T-helper 17 cell (primary cell): Measurements from ENCODE around the gene DAGLB. TPM values are rescaled to one million over a fixed set of nuclear protein-coding genes. Genes with fewer than 3 reads are reported as not detected.

Experiments
- ATAC-seq: fragments of 150-1000 bp; cut with Tn5 transposase; 2 replicates; pipeline ENCODE4 v1.10.0; 2021; ENCODE audit warnings: mild to moderate bottlenecking, moderate library complexity
- DNase-seq, 3 donors: peaks; one replicate each; pipeline versions ENCODE4 v3.0.0 to v3.0.0-alpha.2; 2020 to 2021
- H3K9me3 ChIP-seq: one replicate; pipeline ENCODE4 v1.7.0; 2013; ENCODE audit warnings: low read length, mild to moderate bottlenecking; ENCODE audit not compliant: control insufficient read depth, poor library complexity, severe bottlenecking
- H3K27ac Mint-ChIP-seq: one replicate; pipeline ENCODE4 v1.8.0; 2022; ENCODE audit warnings: mild to moderate bottlenecking, moderate library complexity, mixed read lengths
- H3K27me3 Mint-ChIP-seq: one replicate; pipeline ENCODE4 v1.8.0; 2022; ENCODE audit warnings: mixed read lengths
- H3K36me3 Mint-ChIP-seq: one replicate; pipeline ENCODE4 v1.8.0; 2022; ENCODE audit warnings: low read depth, mixed read lengths
- H3K4me1 Mint-ChIP-seq: one replicate; pipeline ENCODE4 v1.8.0; 2022; ENCODE audit warnings: mild to moderate bottlenecking, mixed read lengths
- H3K4me3 Mint-ChIP-seq: one replicate; pipeline ENCODE4 v1.8.0; 2022; ENCODE audit warnings: mild to moderate bottlenecking, moderate library complexity, mixed read lengths
- total RNA-seq, 4 donors: library from RNA in 2 of 4; stranded (reverse) in 2 of 4; gene quantifications; one replicate each; pipeline ENCODE4 v1.2.3 and lab custom pipeline; 2022 to 2026

Gene DAGLB
- total RNA-seq, 2 donors from 2014 or later = 19.6 to 26.8 TPM

DNA sequence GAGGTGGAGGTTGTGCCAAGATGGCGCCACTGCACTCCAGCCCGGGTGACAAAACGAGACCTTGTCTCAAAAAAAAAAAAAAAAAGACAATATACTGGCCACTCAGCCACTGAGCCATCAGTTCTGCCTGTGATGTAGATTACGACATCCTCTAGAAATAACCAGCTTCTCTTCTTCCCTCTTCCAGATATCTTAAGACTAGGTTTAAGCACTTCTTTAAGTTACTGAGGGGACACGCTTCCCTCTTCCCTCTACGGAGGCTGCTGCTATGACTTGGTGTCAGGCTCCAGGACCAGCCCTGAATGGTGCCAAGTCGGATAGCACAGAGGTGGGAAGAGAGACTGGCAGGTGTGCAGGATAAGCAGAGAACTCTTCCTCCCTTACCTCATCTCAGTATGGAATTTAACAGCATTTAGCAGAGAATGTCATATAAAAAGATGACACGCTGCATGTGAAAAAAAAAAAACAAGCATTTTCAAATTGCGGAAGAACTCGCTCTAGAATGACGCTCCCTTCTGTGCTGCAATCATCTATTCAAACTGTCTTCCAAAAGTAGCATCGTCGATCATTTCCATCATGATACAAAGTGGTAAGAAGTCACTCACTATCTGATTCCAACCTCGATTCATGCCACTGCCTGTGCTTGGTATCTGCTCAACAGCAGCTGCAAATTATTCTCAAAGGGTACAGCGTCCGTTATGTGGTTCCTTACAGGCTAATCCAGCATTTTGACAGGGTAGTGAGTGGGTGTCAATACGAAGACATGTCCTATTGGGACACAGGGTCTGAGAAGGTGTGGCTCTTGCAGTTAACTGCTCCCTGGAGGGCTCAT lies 13.8 kb downstream of the DAGLB start:
- DNase-seq (no peak), ATAC-seq (no peak)
- peaks cover 2% of the 10 kb centered on the region for H3K36me3 Mint-ChIP-seq

DNA sequence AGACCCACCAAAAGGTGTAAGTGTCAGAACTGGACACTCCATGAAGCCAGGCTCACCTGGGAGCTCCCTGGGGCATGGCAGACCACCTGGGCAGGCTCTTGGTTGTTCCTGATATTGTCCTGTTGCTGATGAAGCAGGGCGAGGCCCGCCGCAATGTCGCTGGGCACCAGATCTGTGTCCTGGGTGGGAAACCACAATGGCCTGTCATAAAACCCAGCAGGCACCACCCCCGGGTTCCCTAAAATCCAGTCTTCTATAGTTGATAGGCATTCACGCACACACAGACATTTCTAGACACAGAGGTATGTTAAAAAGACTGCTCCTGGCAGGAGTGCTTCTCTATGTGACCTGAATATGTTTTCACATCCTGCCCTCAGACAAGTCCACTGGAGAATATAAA lies 15.0 kb downstream of the DAGLB start:
- H3K36me3 Mint-ChIP-seq = peaks cover 2% of the 10 kb centered on the region
- DNase-seq = no peak
- H3K4me3 Mint-ChIP-seq = no peak overlapping the region
- H3K4me1 Mint-ChIP-seq = peaks cover 12% of the 10 kb centered on the region
- no peaks in the 10 kb centered on the region for H3K27me3 Mint-ChIP-seq
- H3K27ac Mint-ChIP-seq = no peak overlapping the region
- H3K9me3 ChIP-seq = no peaks in the 10 kb centered on the region
- no peak for ATAC-seq

More for the DNA sequence above, 13.8 kb downstream of the DAGLB start:
- H3K4me3 Mint-ChIP-seq = peak overlapping the region; percentile 39
- no peaks in the 10 kb centered on the region for H3K27me3 Mint-ChIP-seq
- H3K9me3 ChIP-seq = no peaks in the 10 kb centered on the region
- peaks cover 18% of the 10 kb centered on the region for H3K4me1 Mint-ChIP-seq
- H3K27ac Mint-ChIP-seq = no peak overlapping the region

DNA sequence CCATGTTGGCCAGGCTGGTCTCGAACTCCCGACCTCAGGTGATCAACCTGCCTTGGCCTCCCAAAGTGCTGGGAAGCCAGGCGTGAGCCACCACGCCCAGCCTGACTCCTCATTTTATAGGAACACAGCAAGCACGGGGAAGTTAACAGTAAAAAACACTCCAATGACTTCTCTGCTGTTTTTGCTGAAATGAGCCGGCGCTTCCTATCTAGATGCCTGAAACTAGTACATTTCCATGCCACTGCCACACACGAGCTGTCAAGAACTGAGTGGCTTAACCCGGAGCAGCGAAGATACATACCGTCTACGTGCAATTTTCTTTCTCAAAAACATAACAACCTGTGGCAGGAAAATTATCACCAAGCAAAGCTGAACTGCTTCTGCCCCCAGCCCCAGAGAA lies 16.8 kb downstream of the DAGLB start:
- H3K9me3 ChIP-seq = no peaks in the 10 kb centered on the region
- Mint-ChIP-seq H3K27me3 (no peaks in the 10 kb centered on the region), H3K4me3 (no peak overlapping the region), H3K4me1 (peaks cover 4% of the 10 kb centered on the region), H3K27ac (no peak overlapping the region), H3K36me3 (peaks cover 2% of the 10 kb centered on the region)
- DNase-seq = no peak
- ATAC-seq = no peak

DNA sequence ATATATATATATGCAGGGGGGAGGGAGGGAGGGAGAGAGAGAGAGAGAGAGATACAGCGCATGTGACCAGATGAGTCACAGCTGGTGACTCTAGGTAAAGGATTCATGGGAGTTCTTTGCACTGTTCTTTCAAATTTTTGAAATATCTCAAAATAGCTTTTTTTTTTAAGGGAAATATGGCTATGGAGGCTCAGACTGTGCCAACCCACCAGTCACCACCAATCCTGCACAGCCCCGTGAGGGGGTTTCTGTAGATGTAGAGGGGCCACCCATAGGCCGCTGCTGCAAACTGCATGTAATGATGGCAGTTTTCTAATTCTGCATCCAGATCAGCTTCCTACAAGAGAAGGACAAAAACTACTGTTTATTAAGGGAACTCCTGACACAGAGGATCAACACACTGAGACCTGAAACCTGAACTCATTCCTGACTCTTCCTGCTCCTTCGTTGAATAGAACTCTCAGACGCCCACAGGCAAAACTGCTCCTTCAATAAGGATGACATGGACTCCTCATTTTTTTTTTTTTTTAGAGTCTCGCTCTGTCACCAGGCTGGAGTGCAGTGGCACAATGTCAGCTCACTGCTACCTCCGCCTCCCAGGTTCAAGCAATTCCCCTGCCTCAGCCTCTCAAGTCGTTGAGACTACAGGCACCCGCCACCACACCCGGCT lies 17.3 kb downstream of the DAGLB start:
- H3K27ac Mint-ChIP-seq = no peak overlapping the region
- peaks cover 2% of the 10 kb centered on the region for H3K36me3 Mint-ChIP-seq
- no peaks in the 10 kb centered on the region for H3K27me3 Mint-ChIP-seq
- H3K9me3 ChIP-seq = no peaks in the 10 kb centered on the region
- H3K4me3 Mint-ChIP-seq = no peak overlapping the region
- DNase-seq = no peak
- ATAC-seq = no peak
- peaks cover 4% of the 10 kb centered on the region for H3K4me1 Mint-ChIP-seq

DNA sequence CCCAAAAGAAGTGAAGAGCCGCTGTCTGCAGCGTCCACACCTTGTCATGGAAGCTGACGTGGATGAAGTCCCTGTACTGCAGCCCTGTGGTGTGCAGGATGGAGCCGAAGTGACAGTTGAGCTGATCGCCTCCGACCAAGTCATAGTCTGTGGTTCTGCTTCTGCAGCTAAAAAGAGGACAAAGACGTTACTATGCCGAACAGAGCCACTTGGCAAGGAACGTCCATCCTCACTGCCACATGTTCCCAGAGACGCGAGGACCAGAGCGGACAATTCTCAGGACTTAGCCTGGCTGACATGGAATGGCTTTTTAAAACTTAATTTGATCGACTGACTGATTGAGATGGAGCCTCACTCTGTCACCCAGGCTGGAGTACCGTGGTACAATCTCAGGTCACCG lies 21.8 kb downstream of the DAGLB start:
- H3K4me3 Mint-ChIP-seq = no peak overlapping the region
- H3K27me3 Mint-ChIP-seq = no peaks in the 10 kb centered on the region
- H3K9me3 ChIP-seq = no peaks in the 10 kb centered on the region
- H3K36me3 Mint-ChIP-seq = peaks cover 5% of the 10 kb centered on the region
- H3K4me1 Mint-ChIP-seq = peaks cover 8% of the 10 kb centered on the region
- ATAC-seq (no peak), DNase-seq (no peak)
- no peak overlapping the region for H3K27ac Mint-ChIP-seq

DNA sequence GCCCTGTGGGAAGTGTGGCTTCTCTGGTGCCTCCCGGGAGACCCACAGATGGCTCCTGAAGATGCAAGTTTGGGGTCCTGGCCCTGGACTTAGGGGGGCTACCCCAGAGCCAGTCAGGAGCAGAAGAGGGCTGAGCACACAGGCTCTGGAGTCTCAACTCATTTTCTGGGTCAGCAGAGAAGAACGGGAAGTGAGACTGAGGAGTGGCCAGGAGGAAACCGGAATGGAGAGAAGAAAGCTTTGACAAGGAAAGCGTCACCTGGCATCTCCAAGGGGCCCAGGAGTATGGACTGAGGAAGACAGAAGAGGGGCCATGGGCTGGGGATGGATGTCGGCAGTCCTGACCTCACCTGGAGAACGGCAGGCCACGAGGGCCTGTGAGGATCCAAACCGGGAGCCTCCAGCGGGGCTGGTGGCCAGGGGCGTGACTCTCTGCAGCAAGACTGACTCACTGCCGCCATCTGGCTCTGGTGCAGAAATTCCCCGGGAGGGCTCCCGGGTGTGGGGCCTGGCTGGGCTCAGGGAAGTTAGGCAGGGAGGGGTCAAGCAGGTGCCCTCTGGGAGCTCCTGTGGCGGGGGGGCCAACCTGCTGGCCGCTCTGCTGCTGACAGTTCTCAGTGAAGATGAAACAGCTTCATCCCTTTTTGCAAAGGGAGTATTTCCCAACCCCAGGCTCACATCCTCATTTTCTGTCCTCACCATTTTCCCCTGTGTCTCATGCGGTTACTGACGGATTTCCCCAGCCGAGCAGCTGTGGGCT lies 23.6 kb downstream of the DAGLB start:
- ATAC-seq = peak; percentile 28

DNA sequence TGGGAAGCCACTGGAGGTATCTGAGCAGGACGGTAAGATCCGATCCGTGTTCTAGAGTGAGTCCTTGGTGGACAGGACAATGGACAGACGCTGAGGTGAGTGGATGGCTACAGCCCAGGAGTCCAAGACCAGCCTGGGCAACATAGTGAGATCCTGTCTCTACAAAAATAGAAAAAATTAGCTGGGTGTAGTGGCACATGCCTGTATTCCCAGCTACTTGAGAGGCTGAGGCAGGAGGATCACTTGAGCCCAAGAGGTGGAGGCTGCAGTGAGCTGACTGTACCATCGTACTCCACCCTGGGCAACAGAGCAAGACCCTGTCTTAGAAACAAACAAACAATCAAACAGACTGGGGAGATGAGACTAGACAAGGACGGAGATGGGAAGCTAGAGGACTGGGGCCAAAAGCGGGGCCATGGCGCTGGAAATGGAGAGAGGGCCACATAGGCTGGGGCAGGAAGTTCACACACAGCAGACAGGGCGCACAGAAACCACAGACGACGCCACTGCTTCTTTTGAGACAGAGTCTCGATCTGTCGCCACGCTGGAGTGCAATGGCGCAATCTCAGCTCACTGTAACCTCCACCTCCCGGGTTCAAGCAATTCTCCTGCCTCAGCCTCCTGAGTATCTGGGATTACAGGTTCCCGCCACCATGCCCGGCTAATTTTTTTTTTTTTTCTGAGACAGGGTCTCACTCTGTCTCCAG lies 24.7 kb downstream of the DAGLB start:
- no peaks in the 10 kb centered on the region for H3K9me3 ChIP-seq
- no peak for DNase-seq
- peak; percentile 53 for ATAC-seq
- Mint-ChIP-seq H3K27me3 (no peaks in the 10 kb centered on the region), H3K36me3 (peaks cover 5% of the 10 kb centered on the region), H3K27ac (peak overlapping the region; percentile 69), H3K4me1 (peaks cover 8% of the 10 kb centered on the region), H3K4me3 (peak overlapping the region; percentile 78)

More for the DNA sequence above, 23.6 kb downstream of the DAGLB start:
- H3K27me3 Mint-ChIP-seq = no peaks in the 10 kb centered on the region
- H3K27ac Mint-ChIP-seq = no peak overlapping the region
- H3K4me1 Mint-ChIP-seq = peaks cover 8% of the 10 kb centered on the region
- H3K9me3 ChIP-seq = no peaks in the 10 kb centered on the region
- no peak overlapping the region for H3K4me3 Mint-ChIP-seq
- peaks cover 5% of the 10 kb centered on the region for H3K36me3 Mint-ChIP-seq
- no peak for DNase-seq

DNA sequence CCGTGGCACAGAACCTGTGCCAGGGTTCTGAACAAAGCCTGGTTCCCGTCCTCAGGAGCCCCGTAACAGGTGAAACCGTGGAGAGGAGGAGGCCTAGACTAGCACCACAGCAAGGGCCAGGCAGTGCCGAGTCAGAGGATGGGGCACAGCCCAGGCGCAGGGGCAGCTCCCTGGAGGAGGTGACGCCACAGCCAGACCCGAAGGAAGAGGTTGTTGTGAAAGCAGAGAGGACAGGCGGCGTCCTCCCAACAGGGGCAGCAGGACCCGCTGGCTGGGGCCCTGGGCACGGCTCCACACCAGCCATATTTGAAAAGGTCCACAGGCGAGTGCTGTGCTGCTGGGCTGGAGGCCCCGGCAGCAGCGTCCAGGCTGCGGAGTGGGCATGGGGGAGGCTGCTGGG lies 25.7 kb downstream of the DAGLB start:
- peaks cover 5% of the 10 kb centered on the region for H3K36me3 Mint-ChIP-seq
- DNase-seq (no peak), ATAC-seq (no peak)
- no peak overlapping the region for H3K27ac Mint-ChIP-seq
- no peak overlapping the region for H3K4me3 Mint-ChIP-seq
- H3K27me3 Mint-ChIP-seq = no peaks in the 10 kb centered on the region
- H3K9me3 ChIP-seq = no peaks in the 10 kb centered on the region
- peaks cover 8% of the 10 kb centered on the region for H3K4me1 Mint-ChIP-seq

DNA sequence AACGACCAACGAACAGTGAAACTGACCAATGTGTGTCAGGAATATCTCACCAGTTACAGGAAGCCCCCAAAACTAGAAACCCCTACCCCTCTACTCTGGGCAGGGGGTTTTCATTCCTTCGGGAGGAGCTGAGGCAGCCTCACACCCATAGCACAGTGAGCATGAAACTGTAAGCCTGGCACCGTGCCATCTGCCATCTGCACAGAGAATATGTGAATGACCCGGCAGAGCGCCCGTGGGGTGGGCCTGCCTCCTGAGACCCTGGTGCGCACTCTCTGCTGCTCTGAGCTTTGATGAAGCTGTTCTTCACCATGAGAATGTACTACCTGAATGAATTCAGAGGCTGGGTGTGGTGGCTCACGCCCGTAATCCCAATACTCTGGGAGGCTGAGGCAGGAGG lies 27.1 kb downstream of the DAGLB start:
- Mint-ChIP-seq H3K4me1 (peaks cover 7% of the 10 kb centered on the region), H3K36me3 (peaks cover 7% of the 10 kb centered on the region), H3K27me3 (no peaks in the 10 kb centered on the region), H3K4me3 (no peak overlapping the region), H3K27ac (no peak overlapping the region)
- DNase-seq (no peak), ATAC-seq (no peak)
- no peaks in the 10 kb centered on the region for H3K9me3 ChIP-seq

DNA sequence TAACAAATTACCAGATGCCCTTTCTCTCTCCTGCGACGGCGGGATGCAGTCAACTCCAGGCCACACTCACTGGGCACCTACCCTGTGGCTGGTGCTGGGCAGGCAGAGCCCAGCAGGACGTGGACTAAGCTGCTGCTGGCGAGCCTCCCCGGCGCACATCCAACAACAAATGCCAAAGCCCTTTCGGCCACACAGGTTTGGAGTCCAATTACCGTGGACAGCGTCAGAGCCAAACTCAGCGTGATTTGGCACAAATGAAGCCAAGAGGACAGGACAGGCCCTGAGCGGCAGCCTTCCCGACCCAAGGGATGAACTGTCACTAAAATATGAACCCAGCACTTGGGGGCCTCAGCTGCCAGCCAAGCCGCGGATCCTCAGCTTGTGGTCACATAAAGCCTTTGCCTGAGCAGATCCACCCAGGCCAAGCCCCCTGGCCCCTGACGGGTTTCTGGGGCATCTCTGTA lies 28.4 kb downstream of the DAGLB start:
- H3K36me3 Mint-ChIP-seq = peaks cover 7% of the 10 kb centered on the region
- DNase-seq (no peak), ATAC-seq (no peak)
- peaks cover 3% of the 10 kb centered on the region for H3K4me1 Mint-ChIP-seq
- no peaks in the 10 kb centered on the region for H3K9me3 ChIP-seq
- H3K4me3 Mint-ChIP-seq = no peak overlapping the region
- H3K27ac Mint-ChIP-seq = no peak overlapping the region
- H3K27me3 Mint-ChIP-seq = no peaks in the 10 kb centered on the region

DNA sequence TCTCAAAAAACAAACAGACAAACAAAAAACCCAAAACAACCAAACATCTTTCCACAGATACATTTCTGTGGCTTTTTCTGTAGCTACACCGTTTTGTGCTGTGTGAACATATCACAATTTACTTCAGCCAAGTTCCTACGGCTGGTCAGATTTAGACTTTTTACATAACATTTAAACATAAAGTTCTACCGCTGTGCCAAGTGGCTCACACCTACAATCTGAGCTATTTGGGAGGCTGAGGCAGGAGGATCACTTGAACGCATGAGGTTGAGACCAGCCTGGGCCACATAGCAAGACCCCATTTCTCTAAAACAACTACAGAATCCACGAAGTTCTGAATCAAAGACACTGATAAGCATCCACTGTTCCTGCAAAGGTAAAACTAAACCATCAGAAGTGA lies 30.3 kb downstream of the DAGLB start:
- DNase-seq (no peak), ATAC-seq (no peak)
- Mint-ChIP-seq H3K4me3 (no peak overlapping the region), H3K27me3 (no peaks in the 10 kb centered on the region), H3K27ac (no peak overlapping the region), H3K4me1 (no peaks in the 10 kb centered on the region), H3K36me3 (peaks cover 5% of the 10 kb centered on the region)
- no peaks in the 10 kb centered on the region for H3K9me3 ChIP-seq

DNA sequence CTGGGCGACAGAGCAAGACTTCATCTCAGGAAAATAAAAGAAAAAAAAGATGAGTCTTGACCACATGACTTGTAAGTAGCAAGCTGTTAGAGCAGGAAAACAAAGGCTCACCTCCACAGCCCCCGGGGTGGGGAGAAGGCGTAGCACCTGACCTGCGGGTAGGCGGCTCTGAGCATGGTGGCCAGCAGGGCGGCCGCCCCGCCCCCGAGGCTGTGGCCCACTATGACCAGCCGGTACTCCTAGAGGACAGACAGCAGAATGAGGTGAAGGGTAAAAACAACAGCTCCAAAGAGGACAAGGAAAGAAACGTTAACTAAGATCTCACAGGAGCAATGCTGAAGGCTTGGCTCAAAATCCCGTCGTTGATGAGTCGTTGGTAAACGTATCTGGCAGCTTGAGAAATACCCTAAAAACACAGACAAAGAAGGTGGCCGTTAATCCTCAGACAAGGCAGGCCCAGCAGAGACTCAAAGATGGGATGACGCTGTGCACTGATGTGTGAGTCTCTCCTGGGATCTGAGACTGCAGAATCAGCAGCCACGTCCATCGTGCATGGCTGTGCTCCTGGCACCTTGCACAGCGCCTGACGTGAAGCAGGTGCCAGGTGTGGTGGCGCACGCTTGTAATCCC lies 31.1 kb downstream of the DAGLB start:
- Mint-ChIP-seq H3K36me3 (peaks cover 5% of the 10 kb centered on the region), H3K27me3 (no peaks in the 10 kb centered on the region), H3K4me3 (no peak overlapping the region), H3K4me1 (no peaks in the 10 kb centered on the region), H3K27ac (no peak overlapping the region)
- DNase-seq = no peak
- ATAC-seq = no peak
- no peaks in the 10 kb centered on the region for H3K9me3 ChIP-seq
